Left ventricle myocardium inferior (tissue), 1 donor: ENCODE results near the gene SH3GLB2. TPM values are rescaled to one million over a fixed set of nuclear protein-coding genes. Genes with fewer than 3 reads are reported as not detected.
"Not testable (repeated sequence)": the region's sequence is repeated elsewhere in the genome, so short reads cannot be mapped to it uniquely, and the experiment has no call there.

Experiments used
- DNase-seq: peaks from one replicate; pipeline ENCODE4 v3.0.0-alpha.2; 2020
- H3K27ac ChIP-seq: fragments of 200-600 bp; replicated peaks from 2 replicates; pipeline ENCODE4 v1.8.0; 2021
- H3K27me3 ChIP-seq: fragments of 200-600 bp; 2 replicates; pipeline ENCODE4 v1.8.0; 2021; ENCODE audit warnings: low read depth
- H3K36me3 ChIP-seq: fragments of 200-600 bp; 2 replicates; pipeline ENCODE4 v1.8.0; 2021
- H3K4me1 ChIP-seq: fragments of 200-600 bp; 2 replicates; pipeline ENCODE4 v1.8.0; 2021
- H3K4me3 ChIP-seq: fragments of 200-600 bp; 2 replicates; pipeline ENCODE4 v1.8.0; 2021; ENCODE audit warnings: mild to moderate bottlenecking, moderate library complexity
- H3K9me3 ChIP-seq: fragments of 200-600 bp; replicated peaks from 2 replicates; pipeline ENCODE4 v1.8.0; 2021
- intact Hi-C: fragments of 100-400 bp; cut with micrococcal nuclease; formaldehyde crosslinking; loops from one replicate; pipeline ENCODE4 v1.11.0; 2022
- total RNA-seq: library from RNA; stranded (reverse); fragmentation: NEBNext Ultra II Directional; extraction: Animal tissue kit (Norgen Biotek cat#: 25700); gene quantifications from one replicate; pipeline ENCODE4 v1.2.1, GENCODE V29; 2021
- TF ChIP-seq, protein P1 (sequence below): fragments of 200-600 bp; IDR thresholded peaks from 2 replicates; pipeline ENCODE4 v1.8.0; 2021; ENCODE audit warnings: antibody characterized with exemption, mild to moderate bottlenecking, borderline replicate concordance
- donor health status: DM: no; HTN: yes; CAD: no; lungs with severe emphysema.

The SH3GLB2 gene
- total RNA-seq, 1 donor from 2014 or later = 33.9 TPM

DNA sequence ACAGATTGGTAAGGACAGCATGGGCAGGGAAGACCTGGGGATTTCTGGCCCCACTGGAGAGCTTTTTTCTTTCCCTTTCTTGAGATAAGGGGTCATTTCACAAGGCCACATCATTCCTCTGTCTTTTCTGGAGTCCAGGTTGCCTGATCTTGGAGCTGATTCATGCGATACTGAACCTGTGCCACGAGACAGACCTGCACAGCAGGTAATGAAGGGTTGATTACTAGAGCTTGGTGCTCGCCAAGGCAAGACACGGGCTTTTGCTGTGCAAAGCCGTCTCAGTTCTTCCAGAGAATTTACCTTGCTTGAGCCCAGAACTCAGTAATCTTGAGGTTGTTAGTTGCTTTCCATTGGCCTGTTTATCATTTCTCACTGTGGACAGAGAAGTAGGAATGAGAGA is 41.5 kb downstream of the SH3GLB2 start:
- no peak for DNase-seq
- no peak overlapping the region for H3K4me3 ChIP-seq
- intact Hi-C loops = no loop called here
- no peaks in the 10 kb centered on the region for H3K27me3 ChIP-seq
- H3K27ac ChIP-seq = no peak overlapping the region
- no peaks in the 10 kb centered on the region for H3K4me1 ChIP-seq
- peaks cover 100% of the 10 kb centered on the region for H3K36me3 ChIP-seq
- TF ChIP-seq, protein P1, sequence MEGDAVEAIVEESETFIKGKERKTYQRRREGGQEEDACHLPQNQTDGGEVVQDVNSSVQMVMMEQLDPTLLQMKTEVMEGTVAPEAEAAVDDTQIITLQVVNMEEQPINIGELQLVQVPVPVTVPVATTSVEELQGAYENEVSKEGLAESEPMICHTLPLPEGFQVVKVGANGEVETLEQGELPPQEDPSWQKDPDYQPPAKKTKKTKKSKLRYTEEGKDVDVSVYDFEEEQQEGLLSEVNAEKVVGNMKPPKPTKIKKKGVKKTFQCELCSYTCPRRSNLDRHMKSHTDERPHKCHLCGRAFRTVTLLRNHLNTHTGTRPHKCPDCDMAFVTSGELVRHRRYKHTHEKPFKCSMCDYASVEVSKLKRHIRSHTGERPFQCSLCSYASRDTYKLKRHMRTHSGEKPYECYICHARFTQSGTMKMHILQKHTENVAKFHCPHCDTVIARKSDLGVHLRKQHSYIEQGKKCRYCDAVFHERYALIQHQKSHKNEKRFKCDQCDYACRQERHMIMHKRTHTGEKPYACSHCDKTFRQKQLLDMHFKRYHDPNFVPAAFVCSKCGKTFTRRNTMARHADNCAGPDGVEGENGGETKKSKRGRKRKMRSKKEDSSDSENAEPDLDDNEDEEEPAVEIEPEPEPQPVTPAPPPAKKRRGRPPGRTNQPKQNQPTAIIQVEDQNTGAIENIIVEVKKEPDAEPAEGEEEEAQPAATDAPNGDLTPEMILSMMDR = no peak
- no peaks in the 10 kb centered on the region for H3K9me3 ChIP-seq

GRCh38 chr9:128983536-128983935 is 44.6 kb downstream of the SH3GLB2 start:
- intact Hi-C loops = no loop called here

DNA sequence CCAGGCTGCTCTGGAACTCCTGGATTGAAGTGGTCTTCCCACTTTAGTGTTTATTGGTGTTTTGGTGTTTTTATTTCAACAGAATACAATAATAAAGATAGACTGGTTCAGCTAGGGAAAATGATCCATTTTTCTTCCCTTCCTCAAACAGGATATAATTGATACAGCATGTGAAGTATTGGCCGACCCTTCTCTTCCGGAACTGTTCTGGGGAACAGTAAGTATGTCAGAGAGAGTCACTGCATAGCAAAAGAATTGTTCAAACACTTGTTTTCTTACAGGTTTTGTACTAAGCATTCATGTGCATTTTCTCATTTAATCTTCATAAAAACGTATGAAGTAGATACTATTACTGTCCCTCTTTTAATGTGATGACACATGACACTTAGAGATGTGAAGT is 49.0 kb downstream of the SH3GLB2 start:
- Histone ChIP-seq H3K9me3 (no peaks in the 10 kb centered on the region), H3K27me3 (no peaks in the 10 kb centered on the region), H3K36me3 (peaks cover 98% of the 10 kb centered on the region), H3K4me1 (no peaks in the 10 kb centered on the region), H3K27ac (no peak overlapping the region), H3K4me3 (no peak overlapping the region)
- intact Hi-C loops = no loop called here
- no peak for DNase-seq
- TF ChIP-seq, protein P1 = no peak

More at GRCh38 chr9:128983536-128983935, 44.6 kb downstream of the SH3GLB2 start:
- no peak for DNase-seq
- Histone ChIP-seq H3K27me3 (no peaks in the 10 kb centered on the region), H3K4me1 (no peaks in the 10 kb centered on the region), H3K27ac (no peak overlapping the region), H3K9me3 (no peaks in the 10 kb centered on the region), H3K36me3 (peaks cover 100% of the 10 kb centered on the region), H3K4me3 (no peak overlapping the region)
- TF ChIP-seq, protein P1 = no peak

DNA sequence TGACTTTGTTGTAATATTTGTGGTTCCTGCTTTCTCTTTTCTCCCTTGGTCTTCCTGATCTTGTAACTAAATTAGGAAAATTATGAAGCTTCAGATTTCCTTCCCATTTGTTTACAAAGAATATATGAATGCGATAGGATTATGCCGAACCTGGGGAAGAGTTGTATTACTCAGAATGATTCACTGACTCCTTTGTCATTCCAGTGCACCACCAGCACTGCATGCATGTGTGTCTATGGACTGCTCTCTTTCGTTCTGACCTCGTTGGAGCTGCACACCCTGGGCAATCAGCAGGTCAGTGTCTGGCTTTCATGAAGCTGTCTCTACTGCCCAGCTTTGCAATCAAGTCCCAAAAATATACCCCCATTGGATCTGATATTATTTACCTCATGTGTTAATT is 55.2 kb downstream of the SH3GLB2 start:
- TF ChIP-seq, protein P1 = no peak
- no peaks in the 10 kb centered on the region for H3K9me3 ChIP-seq
- H3K4me3 ChIP-seq = no peak overlapping the region
- no peak overlapping the region for H3K27ac ChIP-seq
- no peak for DNase-seq
- intact Hi-C loops = no loop called here
- H3K4me1 ChIP-seq = no peaks in the 10 kb centered on the region
- no peaks in the 10 kb centered on the region for H3K27me3 ChIP-seq
- H3K36me3 ChIP-seq = peaks cover 96% of the 10 kb centered on the region

DNA sequence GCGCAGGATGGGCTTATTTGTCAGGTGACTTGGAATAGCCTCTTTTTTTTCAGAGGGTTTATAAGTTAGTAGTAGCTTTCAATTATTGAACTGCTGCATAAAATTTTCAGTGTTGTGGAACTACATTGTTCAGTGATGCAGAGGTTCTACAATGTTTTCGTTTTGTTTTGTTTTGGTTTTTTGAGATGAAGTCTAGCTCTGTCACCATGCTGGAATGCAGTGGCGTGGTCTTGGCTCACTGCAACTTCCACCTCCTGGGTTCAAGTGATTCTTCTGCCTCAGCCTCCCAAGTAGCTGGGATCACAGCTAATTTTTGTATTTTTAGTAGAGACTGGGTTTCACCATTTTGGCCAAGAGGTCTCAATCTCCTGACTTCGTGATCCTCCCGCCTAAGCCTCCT is 58.6 kb downstream of the SH3GLB2 start:
- Histone ChIP-seq H3K4me1 (no peaks in the 10 kb centered on the region), H3K27me3 (no peaks in the 10 kb centered on the region), H3K9me3 (no peaks in the 10 kb centered on the region), H3K4me3 (no peak overlapping the region), H3K27ac (no peak overlapping the region), H3K36me3 (peaks cover 71% of the 10 kb centered on the region)
- DNase-seq = no peak
- TF ChIP-seq, protein P1 = no peak
- intact Hi-C loops = no loop called here

GRCh38 chr9:128961403-128961802 is 66.7 kb downstream of the SH3GLB2 start:
- H3K36me3 ChIP-seq = peaks cover 91% of the 10 kb centered on the region
- H3K4me1 ChIP-seq, H3K27me3 ChIP-seq, H3K27ac ChIP-seq, H3K4me3 ChIP-seq, DNase-seq, intact Hi-C loops, H3K9me3 ChIP-seq: not testable (repeated sequence)

Other genes with a start within 250 kb of the SH3GLB2 start
- 17.9 TPM for gene TBC1D13, start 241.1 kb downstream of the SH3GLB2 start, total RNA-seq
- 75.3 TPM for gene ENDOG, start 209.8 kb downstream of the SH3GLB2 start, total RNA-seq
- gene SPOUT1, start 198.5 kb downstream of the SH3GLB2 start, total RNA-seq = 17.5 TPM
- 12.1 TPM for gene KYAT1, start 146.4 kb downstream of the SH3GLB2 start, total RNA-seq
- 19.8 TPM for gene LRRC8A, start 146.2 kb downstream of the SH3GLB2 start, total RNA-seq
- gene PHYHD1, start 107.3 kb downstream of the SH3GLB2 start, total RNA-seq = 20.3 TPM
- gene DOLK, start 80.7 kb downstream of the SH3GLB2 start, total RNA-seq = 8.4 TPM
- 15.9 TPM for gene NUP188, start 80.6 kb downstream of the SH3GLB2 start, total RNA-seq
- 35.6 TPM for gene MIGA2, start 8.3 kb upstream of the SH3GLB2 start, total RNA-seq
- gene DOLPP1, start 52.8 kb upstream of the SH3GLB2 start, total RNA-seq = 9.4 TPM
- 85.3 TPM for gene CRAT, start 82.5 kb upstream of the SH3GLB2 start, total RNA-seq
- 162 TPM for gene PTPA, start 83.1 kb upstream of the SH3GLB2 start, total RNA-seq
- 3.8 TPM for gene IER5L, start 149.9 kb upstream of the SH3GLB2 start, total RNA-seq